ENCODE measurements around the gene MACROD2.

The MACROD2 gene

GRCh38 chr20:14717134-14717999 is 722.1 kb downstream of the MACROD2 start:
- TF ChIP-seq ZNF274 (IDR thresholded peaks at IDR 0.05; ENCODE audit: low read depth, low read length) (no peak), YY1 (IDR thresholded peaks at IDR 0.05; ENCODE audit: insufficient read depth, insufficient read length) (no peak), SUZ12 (IDR thresholded peaks at IDR 0.05; ENCODE audit: extremely low read depth, insufficient read depth, insufficient read length) (no peak)
- Histone ChIP-seq H3K9me3 (ENCODE audit: insufficient read depth, low read length) (no peaks in the 10 kb centered on the region; the same call in 1 of the 2 replicates), H3K4me1 (ENCODE audit: insufficient read depth, insufficient read length) (no peaks in the 10 kb centered on the region), H3K27me3 (ENCODE audit: insufficient read depth, insufficient read length) (no peaks in the 10 kb centered on the region), H3K4me3 (ENCODE audit: insufficient read length, low read depth) (no peak overlapping the region), H3K36me3 (ENCODE audit: insufficient read depth, insufficient read length, low read length) (no peaks in the 10 kb centered on the region), H3K9ac (ENCODE audit: insufficient read length, low read depth) (no peak overlapping the region)
- no peak for DNase-seq (ENCODE audit: low read depth, low spot score)

- H3K27me3 ChIP-seq (ENCODE audit: insufficient read depth, insufficient read length): no peaks in the 10 kb centered on the region
- H3K9ac ChIP-seq (ENCODE audit: insufficient read length, low read depth): no peak overlapping the region
- no peak for DNase-seq (ENCODE audit: low read depth, low spot score)
- H3K4me1 ChIP-seq (ENCODE audit: insufficient read depth, insufficient read length): no peaks in the 10 kb centered on the region
- no peak overlapping the region for H3K4me3 ChIP-seq (ENCODE audit: insufficient read length, low read depth)
- no peaks in the 10 kb centered on the region for H3K9me3 ChIP-seq (ENCODE audit: insufficient read depth, low read length)
- H3K36me3 ChIP-seq (ENCODE audit: insufficient read depth, insufficient read length, low read length): no peaks in the 10 kb centered on the region
- TF ChIP-seq ZNF274 (IDR thresholded peaks at IDR 0.05; ENCODE audit: low read depth, low read length) (no peak), YY1 (IDR thresholded peaks at IDR 0.05; ENCODE audit: insufficient read depth, insufficient read length) (no peak), SUZ12 (IDR thresholded peaks at IDR 0.05; ENCODE audit: extremely low read depth, insufficient read depth, insufficient read length) (no peak)
These were observed 724.9 kb downstream of the MACROD2 start for GRCh38 chr20:14720251-14720650.

- no peaks in the 10 kb centered on the region for H3K9me3 ChIP-seq (ENCODE audit: insufficient read depth, low read length)
- H3K4me3 ChIP-seq (ENCODE audit: insufficient read length, low read depth): no peak overlapping the region
- H3K27me3 ChIP-seq (ENCODE audit: insufficient read depth, insufficient read length): no peaks in the 10 kb centered on the region
- H3K36me3 ChIP-seq (ENCODE audit: insufficient read depth, insufficient read length, low read length): no peaks in the 10 kb centered on the region
- no peak overlapping the region for H3K9ac ChIP-seq (ENCODE audit: insufficient read length, low read depth)
- TF ChIP-seq YY1 (IDR thresholded peaks at IDR 0.05; ENCODE audit: insufficient read depth, insufficient read length) (no peak), ZNF274 (IDR thresholded peaks at IDR 0.05; ENCODE audit: low read depth, low read length) (no peak), SUZ12 (IDR thresholded peaks at IDR 0.05; ENCODE audit: extremely low read depth, insufficient read depth, insufficient read length) (no peak)
- no peaks in the 10 kb centered on the region for H3K4me1 ChIP-seq (ENCODE audit: insufficient read depth, insufficient read length)
- DNase-seq (ENCODE audit: low read depth, low spot score): no peak
These were observed 726.7 kb downstream of the MACROD2 start for GRCh38 chr20:14721926-14722452.

GRCh38 chr20:14723614-14724013 is 728.3 kb downstream of the MACROD2 start:
- DNase-seq (ENCODE audit: low read depth, low spot score): no peak
- Histone ChIP-seq H3K4me3 (ENCODE audit: insufficient read length, low read depth) (no peak overlapping the region), H3K27me3 (ENCODE audit: insufficient read depth, insufficient read length) (no peaks in the 10 kb centered on the region), H3K9me3 (ENCODE audit: insufficient read depth, low read length) (no peaks in the 10 kb centered on the region), H3K36me3 (ENCODE audit: insufficient read depth, insufficient read length, low read length) (no peaks in the 10 kb centered on the region), H3K9ac (ENCODE audit: insufficient read length, low read depth) (no peak overlapping the region), H3K4me1 (ENCODE audit: insufficient read depth, insufficient read length) (no peaks in the 10 kb centered on the region)
- TF ChIP-seq YY1 (IDR thresholded peaks at IDR 0.05; ENCODE audit: insufficient read depth, insufficient read length) (no peak), SUZ12 (IDR thresholded peaks at IDR 0.05; ENCODE audit: extremely low read depth, insufficient read depth, insufficient read length) (no peak), ZNF274 (IDR thresholded peaks at IDR 0.05; ENCODE audit: low read depth, low read length) (no peak)

- TF ChIP-seq ZNF274 (IDR thresholded peaks at IDR 0.05; ENCODE audit: low read depth, low read length) (no peak), SUZ12 (IDR thresholded peaks at IDR 0.05; ENCODE audit: extremely low read depth, insufficient read depth, insufficient read length) (no peak), YY1 (IDR thresholded peaks at IDR 0.05; ENCODE audit: insufficient read depth, insufficient read length) (no peak)
- Histone ChIP-seq H3K36me3 (ENCODE audit: insufficient read depth, insufficient read length, low read length) (no peaks in the 10 kb centered on the region), H3K9ac (ENCODE audit: insufficient read length, low read depth) (no peak overlapping the region), H3K27me3 (ENCODE audit: insufficient read depth, insufficient read length) (no peaks in the 10 kb centered on the region), H3K4me3 (ENCODE audit: insufficient read length, low read depth) (no peak overlapping the region), H3K4me1 (ENCODE audit: insufficient read depth, insufficient read length) (no peaks in the 10 kb centered on the region), H3K9me3 (ENCODE audit: insufficient read depth, low read length) (no peaks in the 10 kb centered on the region)
- DNase-seq (ENCODE audit: low read depth, low spot score): no peak
These were observed 728.7 kb downstream of the MACROD2 start for GRCh38 chr20:14724036-14724435.

GRCh38 chr20:14724468-14724867 is 729.2 kb downstream of the MACROD2 start:
- Histone ChIP-seq H3K4me1 (ENCODE audit: insufficient read depth, insufficient read length) (no peaks in the 10 kb centered on the region), H3K36me3 (ENCODE audit: insufficient read depth, insufficient read length, low read length) (no peaks in the 10 kb centered on the region), H3K27me3 (ENCODE audit: insufficient read depth, insufficient read length) (no peaks in the 10 kb centered on the region), H3K4me3 (ENCODE audit: insufficient read length, low read depth) (no peak overlapping the region), H3K9ac (ENCODE audit: insufficient read length, low read depth) (no peak overlapping the region), H3K9me3 (ENCODE audit: insufficient read depth, low read length) (no peaks in the 10 kb centered on the region)
- TF ChIP-seq ZNF274 (IDR thresholded peaks at IDR 0.05; ENCODE audit: low read depth, low read length): no peak
- TF ChIP-seq SUZ12 (IDR thresholded peaks at IDR 0.05; ENCODE audit: extremely low read depth, insufficient read depth, insufficient read length): no peak
- no peak for TF ChIP-seq YY1 (IDR thresholded peaks at IDR 0.05; ENCODE audit: insufficient read depth, insufficient read length)
- no peak for DNase-seq (ENCODE audit: low read depth, low spot score)

- DNase-seq (ENCODE audit: low read depth, low spot score): no peak
- TF ChIP-seq YY1 (IDR thresholded peaks at IDR 0.05; ENCODE audit: insufficient read depth, insufficient read length): no peak
- no peak for TF ChIP-seq SUZ12 (IDR thresholded peaks at IDR 0.05; ENCODE audit: extremely low read depth, insufficient read depth, insufficient read length)
- H3K27me3 ChIP-seq (ENCODE audit: insufficient read depth, insufficient read length): no peaks in the 10 kb centered on the region
- no peak overlapping the region for H3K9ac ChIP-seq (ENCODE audit: insufficient read length, low read depth)
- H3K4me1 ChIP-seq (ENCODE audit: insufficient read depth, insufficient read length): no peaks in the 10 kb centered on the region
- no peaks in the 10 kb centered on the region for H3K9me3 ChIP-seq (ENCODE audit: insufficient read depth, low read length)
- no peaks in the 10 kb centered on the region for H3K36me3 ChIP-seq (ENCODE audit: insufficient read depth, insufficient read length, low read length)
- H3K4me3 ChIP-seq (ENCODE audit: insufficient read length, low read depth): no peak overlapping the region
These were observed 731.3 kb downstream of the MACROD2 start for GRCh38 chr20:14726591-14726990.
